CD4-positive, alpha-beta T cell treated with Interleukin-1 beta for 1 hour (primary cell): ENCODE measurements around the gene CEP85.
"Not testable (repeated sequence)": the region's sequence is repeated elsewhere in the genome, so short reads cannot be mapped to it uniquely, and the experiment has no call there.

Experiments used
- DNase-seq, 2 donors: peaks; one replicate each; pipeline ENCODE4 v3.0.0-alpha.2; 2020 to 2022

CEP85 gene

DNA sequence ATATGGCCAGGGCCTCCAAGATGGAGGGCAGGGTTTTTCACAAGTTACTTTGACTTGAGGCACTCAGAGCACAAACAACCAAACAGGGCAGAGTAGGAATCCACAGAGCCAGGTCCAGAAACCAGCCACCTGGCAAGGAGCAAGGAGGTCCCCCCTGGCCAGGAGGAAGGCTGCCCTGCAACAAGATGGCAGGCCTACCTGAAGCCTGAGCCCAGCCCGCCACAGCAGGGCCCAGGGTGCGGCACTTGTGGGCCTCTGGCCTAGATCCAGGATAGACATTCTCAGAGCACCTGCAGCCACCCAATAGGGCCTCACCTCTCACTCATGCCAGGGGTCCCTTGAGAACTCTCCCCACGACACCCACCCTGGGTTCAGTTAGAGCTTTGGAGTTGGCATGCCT, 57.4 kb downstream of the CEP85 start:
- DNase-seq: no peak

GRCh38 chr1:26291939-26292338, 57.9 kb downstream of the CEP85 start:
- DNase-seq: no peak

DNA sequence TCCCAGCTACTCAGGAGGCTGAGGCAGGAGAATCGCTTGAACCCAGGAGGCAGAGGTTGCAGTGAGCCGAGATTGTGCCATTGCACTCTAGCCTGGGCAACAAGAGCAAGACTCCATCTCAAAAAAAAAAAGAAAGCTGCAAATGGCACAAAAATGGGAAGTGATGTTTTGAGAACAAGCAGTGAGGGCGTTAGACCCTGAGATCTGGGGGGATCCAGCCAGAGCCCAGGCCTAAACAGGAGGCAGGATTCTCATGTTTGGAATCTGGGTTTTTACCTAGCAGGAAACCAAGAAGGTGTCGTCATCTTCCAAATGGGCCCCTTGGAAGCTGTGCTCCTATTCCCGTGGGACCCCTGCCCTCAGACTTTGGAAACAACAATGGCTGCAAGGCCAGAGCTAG, 58.7 kb downstream of the CEP85 start:
- DNase-seq: not testable (repeated sequence)

GRCh38 chr1:26293911-26294463, 60.0 kb downstream of the CEP85 start:
- DNase-seq: no peak

DNA sequence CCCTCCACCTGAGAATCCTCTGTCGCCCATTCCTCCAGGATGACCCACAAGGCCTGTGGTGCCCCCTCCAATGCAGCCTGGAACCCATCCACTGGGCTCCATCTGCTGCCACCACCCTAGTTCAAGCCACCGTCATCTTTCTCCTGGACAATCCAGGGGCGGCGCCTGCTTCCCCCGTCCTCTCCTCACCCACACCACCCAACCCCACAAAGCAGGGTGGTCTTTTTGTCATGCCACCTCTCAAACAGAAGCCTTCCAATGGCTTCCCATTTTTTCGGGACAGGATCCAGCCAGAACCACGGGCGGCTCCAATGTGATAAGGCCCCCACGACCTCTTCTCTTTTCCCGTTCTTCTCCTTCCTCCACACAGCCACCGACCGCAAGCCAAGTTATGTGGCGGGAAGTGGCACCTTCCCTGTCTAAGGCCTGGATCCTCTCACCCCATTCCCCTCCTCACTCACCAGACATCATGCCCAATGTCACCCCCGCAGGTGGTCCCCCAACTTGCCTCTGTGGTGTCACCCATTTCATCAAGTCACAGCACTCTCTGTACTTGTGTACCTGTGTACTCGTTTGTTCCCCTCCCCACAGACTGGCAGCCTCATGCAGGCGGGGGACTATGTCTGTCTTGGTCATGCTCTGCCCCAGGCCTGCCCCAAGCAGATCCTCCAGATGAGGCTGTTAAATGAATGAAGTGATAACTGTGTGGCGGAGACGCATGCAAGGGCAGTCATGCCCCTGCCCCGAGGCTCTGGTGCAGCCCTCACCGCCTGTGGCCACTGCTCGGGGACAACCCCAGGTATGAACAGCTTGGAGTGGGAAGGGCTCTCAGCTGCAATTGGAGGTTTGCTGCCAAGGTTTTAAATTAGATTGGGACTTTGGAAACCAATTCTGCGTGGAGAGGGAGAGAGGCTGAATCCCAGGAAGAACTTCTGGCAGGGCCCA, 61.5 kb downstream of the CEP85 start:
- no peak for DNase-seq

- no peak for DNase-seq
Measured at GRCh38 chr1:26296340-26297056, 62.5 kb downstream of the CEP85 start.

- DNase-seq: no peak
Measured at GRCh38 chr1:26297057-26297790, 63.2 kb downstream of the CEP85 start.

- no peak for DNase-seq
Measured at GRCh38 chr1:26297791-26298124, 63.8 kb downstream of the CEP85 start.

- DNase-seq: no peak
Measured at GRCh38 chr1:26300578-26301275, 66.7 kb downstream of the CEP85 start.

- DNase-seq: no peak
Measured at GRCh38 chr1:26302733-26303405, 68.9 kb downstream of the CEP85 start.

DNA sequence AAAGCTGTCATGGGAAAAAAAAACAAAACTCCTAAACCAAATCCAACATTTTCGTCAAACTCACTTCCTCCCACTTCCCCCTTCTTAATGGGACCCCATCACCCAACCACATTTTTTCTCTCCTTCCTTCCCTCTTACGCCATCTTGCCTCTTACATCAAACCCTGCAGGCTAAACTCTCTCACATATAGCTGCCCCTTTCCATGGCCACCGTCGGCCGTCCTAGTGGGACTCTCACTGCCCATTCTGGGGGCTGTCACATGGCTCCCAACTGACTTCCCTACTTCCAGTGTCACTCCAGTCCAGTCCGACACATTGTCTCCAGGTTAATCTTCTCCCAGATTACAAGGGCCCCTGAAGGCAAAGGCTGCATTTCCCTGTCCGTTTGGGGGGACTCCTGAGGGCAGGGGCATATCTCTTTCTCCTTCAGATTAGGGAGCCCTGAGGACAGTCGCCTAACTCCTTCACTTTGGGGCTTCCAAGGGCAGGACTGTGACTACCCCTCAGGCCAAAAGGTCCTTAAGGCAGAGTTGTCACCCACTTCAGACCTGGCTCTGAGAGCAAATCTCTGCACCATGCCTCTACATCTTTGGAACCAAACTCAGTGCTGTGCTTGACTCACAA, 71.8 kb downstream of the CEP85 start:
- DNase-seq: no peak

DNA sequence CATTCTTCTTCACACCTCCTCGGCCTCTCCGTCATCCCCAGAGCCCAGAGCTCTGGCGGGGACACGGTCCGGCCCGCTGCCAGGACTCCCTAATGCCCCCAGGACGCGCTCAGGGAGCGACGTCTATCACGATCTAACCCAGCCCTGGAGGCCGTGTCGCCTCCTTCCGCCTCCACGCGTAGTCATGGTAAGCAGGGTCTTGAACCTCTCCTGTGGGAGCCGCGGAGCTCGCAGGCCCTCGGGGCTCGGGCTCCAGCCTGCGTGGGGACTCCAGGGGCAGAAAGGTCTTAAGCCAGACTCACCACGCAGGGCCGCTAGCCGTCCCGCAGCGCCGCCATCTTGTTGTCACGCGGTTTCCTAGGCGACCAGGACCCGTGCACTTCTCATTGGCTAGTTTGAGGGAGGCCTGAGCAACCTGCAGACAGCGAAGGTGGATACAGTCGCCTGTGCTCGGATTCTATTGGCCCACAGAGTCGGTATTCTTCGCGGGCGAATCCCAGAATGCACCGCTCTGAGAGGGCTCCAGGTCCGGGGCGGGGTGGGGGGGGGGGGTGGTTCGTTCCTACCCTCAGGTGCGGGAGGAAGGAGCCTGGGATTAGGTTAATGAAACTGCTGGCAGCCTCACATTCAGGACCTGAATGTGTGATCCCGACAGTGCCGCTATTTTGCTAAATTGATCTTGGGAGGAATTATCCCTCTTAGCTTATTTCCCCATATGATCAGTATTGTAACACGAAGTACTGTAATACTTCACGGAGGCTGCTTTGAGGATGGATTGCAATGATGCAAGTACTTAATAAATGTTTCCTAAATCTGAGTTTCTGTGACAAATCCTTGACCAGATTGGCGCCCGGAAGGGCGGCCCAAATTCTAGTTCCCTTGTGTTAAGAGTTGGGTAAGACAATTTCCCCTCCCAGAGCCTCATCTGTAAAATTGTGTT, 72.6 kb downstream of the CEP85 start, which contains the start of gene UBXN11:
Gene UBXN11, minus strand, starts transcription at position 347 of the 940 bp plus-strand sequence. CDS start 3,753 bp downstream, outside the sequence.
- peak; percentile 93 to 95 for DNase-seq

DNA sequence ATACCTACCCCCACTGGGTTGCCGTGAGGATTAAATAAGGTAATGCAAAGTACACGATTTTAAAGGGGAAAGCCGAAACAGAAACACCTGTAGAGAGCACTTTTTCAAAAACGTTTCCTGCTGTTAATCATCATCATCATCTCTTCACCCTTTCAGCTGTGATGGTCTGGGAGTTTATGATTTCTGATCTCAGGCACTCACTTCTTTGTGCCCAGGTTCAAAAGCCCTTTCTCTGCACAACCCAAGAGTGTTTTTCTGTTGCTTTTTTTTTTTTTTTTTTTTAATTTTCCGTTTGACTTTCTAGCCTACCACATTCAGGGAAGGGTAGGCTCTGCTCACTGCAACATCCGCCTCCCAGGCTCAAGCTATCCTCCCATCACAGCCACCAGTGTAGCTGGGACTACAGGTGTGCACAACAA, 73.4 kb downstream of the CEP85 start:
- peak in 1 of 2 donors; percentile 47 for DNase-seq

DNA sequence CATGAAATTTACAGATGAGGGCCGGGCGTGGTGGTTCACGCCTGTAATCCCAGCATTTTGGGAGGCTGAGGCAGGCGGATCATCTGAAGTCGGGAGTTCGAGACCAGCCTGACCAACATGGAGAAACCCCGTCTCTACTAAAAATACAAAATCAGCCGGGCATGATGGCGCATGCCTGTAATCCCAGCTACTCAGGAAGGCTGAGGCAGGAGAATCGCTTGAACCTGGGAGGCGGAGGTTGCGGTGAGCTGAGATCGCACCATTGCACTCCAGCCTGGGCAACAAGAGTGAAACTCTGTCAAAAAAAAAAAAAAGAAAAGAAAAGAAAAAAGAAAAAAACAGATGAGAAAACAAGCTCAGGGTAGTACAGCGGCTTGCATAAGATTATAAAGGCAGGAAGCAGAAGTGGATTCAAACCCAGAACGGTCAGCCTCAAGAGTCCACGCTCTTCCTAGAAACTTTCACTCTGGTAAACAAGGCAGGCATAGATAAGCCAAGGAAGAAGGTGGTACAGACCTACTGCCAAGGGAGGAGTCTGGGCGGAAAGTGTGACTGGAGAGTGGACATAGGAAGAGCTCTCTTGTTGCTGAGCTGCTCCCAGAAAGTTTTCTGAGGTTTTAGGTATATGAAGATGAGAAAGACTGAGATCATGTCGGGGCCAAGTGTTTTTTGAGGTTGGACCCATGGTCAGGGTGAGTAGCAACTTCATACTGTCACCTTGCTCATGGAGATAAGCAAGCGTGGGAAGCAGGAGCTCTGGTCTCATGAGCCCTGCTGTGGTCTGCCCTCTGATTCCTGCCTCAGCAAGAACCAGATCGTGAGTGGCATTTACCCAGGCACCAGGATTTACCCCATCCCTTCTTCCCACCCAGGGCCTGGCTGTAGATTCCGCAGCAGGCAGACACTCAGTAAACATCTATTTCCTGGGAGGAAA, 74.2 kb downstream of the CEP85 start:
- DNase-seq: not testable (repeated sequence)

DNA sequence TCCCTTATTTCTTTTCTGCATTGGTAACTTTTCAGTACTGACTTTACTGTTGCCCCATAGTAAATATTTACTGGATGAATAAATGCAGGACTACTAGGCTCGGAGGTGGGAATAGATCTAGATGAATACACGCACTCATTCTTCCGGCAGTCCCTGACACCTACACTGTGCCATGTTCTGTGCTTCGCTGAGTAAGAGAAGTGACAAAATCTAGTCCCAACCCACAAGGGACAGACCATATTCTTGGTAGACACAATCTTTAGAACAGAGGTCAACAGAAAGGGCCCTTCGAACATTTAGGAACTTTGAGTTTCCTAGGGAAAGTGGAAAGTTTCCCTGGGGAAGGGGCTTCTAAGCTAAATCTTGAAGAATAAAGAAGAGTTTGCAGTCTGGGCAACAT, 80.5 kb downstream of the CEP85 start:
- no peak for DNase-seq

GRCh38 chr1:26315874-26316850, 82.2 kb downstream of the CEP85 start:
- no peak for DNase-seq

DNA sequence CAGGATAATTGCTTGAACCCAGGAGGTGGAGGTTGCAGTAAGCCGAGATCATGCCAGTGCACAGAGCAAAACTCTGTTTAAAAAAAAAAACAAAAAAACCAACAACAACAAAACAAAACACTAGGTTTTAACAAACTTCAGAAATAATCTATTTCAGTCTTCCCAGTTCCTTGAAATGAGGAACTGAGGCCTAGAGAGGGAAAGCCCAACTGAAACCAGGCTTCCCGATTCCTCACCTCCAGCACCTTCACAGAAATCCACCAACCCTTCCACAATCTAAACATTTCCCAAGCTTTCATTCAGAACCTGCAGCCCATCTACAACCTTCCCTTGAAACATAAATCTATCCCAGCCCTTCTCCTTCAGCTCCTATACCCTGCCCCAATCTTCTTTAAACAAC, 83.1 kb downstream of the CEP85 start:
- DNase-seq: no peak
